Right atrium auricular region (tissue), 2 donors: ENCODE results near the gene ZNF132. TPM values are rescaled to one million over a fixed set of nuclear protein-coding genes. Genes with fewer than 3 reads are reported as not detected.

Source experiments
- DNase-seq: peaks from one replicate; pipeline ENCODE4 v3.0.0-alpha.2; 2019; ENCODE audit warnings: low spot score
- H3K27ac ChIP-seq, 2 donors: fragments of 200-600 bp; sonication (generic); 1 replicate in 1 of 2; 2 replicates in 1 of 2; pipeline ENCODE4 v1.5.1; 2016 to 2019
- H3K27me3 ChIP-seq, 2 donors: fragments of 200-600 bp; sonication (generic); one replicate each; pipeline versions ENCODE4 v1.5.1 to v1.6.0; 2017 to 2019
- H3K36me3 ChIP-seq: fragments of 200-600 bp; sonication (generic); one replicate; pipeline ENCODE4 v1.5.1; 2016
- H3K4me1 ChIP-seq, 2 donors: fragments of 200-600 bp; sonication (generic); one replicate each; pipeline versions ENCODE4 v1.5.1 to v1.6.0; 2017 to 2019
- H3K4me3 ChIP-seq, 2 donors: fragments of 200-600 bp; sonication (generic); 1 replicate in 1 of 2; 2 replicates in 1 of 2; pipeline ENCODE4 v1.5.1; 2017 to 2019; ENCODE audit warnings: mild to moderate bottlenecking in 1 of 2, moderate library complexity in 1 of 2
- H3K9me3 ChIP-seq, 2 donors: fragments of 200-600 bp; sonication (generic); one replicate each; pipeline ENCODE4 v1.5.1; 2019
- CTCF ChIP-seq, 2 donors: fragments of 200-600 bp; sonication (generic); IDR thresholded peaks; one replicate each; pipeline ENCODE4 v1.5.1; 2019; ENCODE audit warnings: antibody characterized with exemption in 2 of 2
- total RNA-seq, 2 donors: library from RNA; depleted of rRNA; stranded (reverse); fragments of >200 nt; gene quantifications; one replicate each; pipeline ENCODE4 v1.1.0, GENCODE V29; 2016

ZNF132 gene
- total RNA-seq, 2 donors from 2014 or later, result 2.7 to 3.1 TPM

- DNase-seq, result no peak
- Histone ChIP-seq H3K4me3 (peak overlapping the region; percentile 72 to 79), H3K36me3 (peaks cover 18% of the 10 kb centered on the region), H3K4me1 (peaks cover 0 to 20% of the 10 kb centered on the region in 2 donors), H3K9me3 (peaks cover 0 to 32% of the 10 kb centered on the region in 2 donors), H3K27me3 (no peaks in the 10 kb centered on the region), H3K27ac (peak overlapping the region; percentile 75 to 88)
- TF ChIP-seq CTCF (IDR thresholded peaks at IDR 0.05), result no peak
Measured at GRCh38 chr19:58440556-58440955, 603 bp upstream of the ZNF132 start.

- H3K9me3 ChIP-seq, result peaks cover 47 to 92% of the 10 kb centered on the region in 2 donors
- H3K4me1 ChIP-seq, result peaks cover 0 to 5% of the 10 kb centered on the region in 2 donors
- peaks cover 57% of the 10 kb centered on the region for H3K36me3 ChIP-seq
- no peak for TF ChIP-seq CTCF (IDR thresholded peaks at IDR 0.05)
- H3K4me3 ChIP-seq, result no peak overlapping the region
- H3K27ac ChIP-seq, result no peak overlapping the region
- DNase-seq, result no peak
- H3K27me3 ChIP-seq, result no peaks in the 10 kb centered on the region
Measured at GRCh38 chr19:58434217-58434616, 5.7 kb downstream of the ZNF132 start.

GRCh38 chr19:58429745-58430144 is 10.2 kb downstream of the ZNF132 start:
- no peak for TF ChIP-seq CTCF (IDR thresholded peaks at IDR 0.05)
- no peak for DNase-seq
- Histone ChIP-seq H3K9me3 (peaks cover 41 to 64% of the 10 kb centered on the region in 2 donors), H3K27me3 (no peaks in the 10 kb centered on the region), H3K4me3 (no peak overlapping the region), H3K27ac (no peak overlapping the region), H3K36me3 (peaks cover 31% of the 10 kb centered on the region), H3K4me1 (no peaks in the 10 kb centered on the region)

GRCh38 chr19:58428617-58429016 is 11.3 kb downstream of the ZNF132 start:
- Histone ChIP-seq H3K27me3 (no peaks in the 10 kb centered on the region), H3K27ac (no peak overlapping the region), H3K36me3 (peaks cover 20% of the 10 kb centered on the region), H3K4me3 (no peak overlapping the region), H3K4me1 (no peaks in the 10 kb centered on the region), H3K9me3 (peaks cover 29 to 53% of the 10 kb centered on the region in 2 donors)
- TF ChIP-seq CTCF (IDR thresholded peaks at IDR 0.05), result no peak
- DNase-seq, result no peak

GRCh38 chr19:58417071-58417470 is 22.9 kb downstream of the ZNF132 start:
- peaks cover 42% of the 10 kb centered on the region for H3K36me3 ChIP-seq
- no peak overlapping the region for H3K27ac ChIP-seq
- no peak for TF ChIP-seq CTCF (IDR thresholded peaks at IDR 0.05)
- DNase-seq, result no peak
- H3K4me1 ChIP-seq, result no peaks in the 10 kb centered on the region
- H3K4me3 ChIP-seq, result no peak overlapping the region
- H3K9me3 ChIP-seq, result no peaks in the 10 kb centered on the region
- H3K27me3 ChIP-seq, result no peaks in the 10 kb centered on the region

- H3K4me3 ChIP-seq, result no peak overlapping the region
- peaks cover 42% of the 10 kb centered on the region for H3K36me3 ChIP-seq
- no peak overlapping the region for H3K27ac ChIP-seq
- TF ChIP-seq CTCF (IDR thresholded peaks at IDR 0.05), result no peak
- no peaks in the 10 kb centered on the region for H3K9me3 ChIP-seq
- H3K4me1 ChIP-seq, result no peaks in the 10 kb centered on the region
- no peaks in the 10 kb centered on the region for H3K27me3 ChIP-seq
- DNase-seq, result no peak
Measured at GRCh38 chr19:58416604-58417003, 23.3 kb downstream of the ZNF132 start.
